NT2/D1 (cell line): ENCODE measurements around the gene HSPBP1.

Source experiments
- DNase-seq: peaks from one replicate; pipeline ENCODE4 v3.0.0-alpha.2; 2011; ENCODE audit warnings: low read depth, low spot score
- H3K27me3 ChIP-seq: 2 replicates; pipeline ENCODE4 v1.6.0; 2011; ENCODE audit warnings: mild to moderate bottlenecking; ENCODE audit not compliant: insufficient read length, insufficient read depth
- H3K36me3 ChIP-seq: 2 replicates; pipeline ENCODE4 v1.6.1; 2011; ENCODE audit warnings: mild to moderate bottlenecking, low read length, mixed read lengths; ENCODE audit not compliant: insufficient read depth, insufficient read length
- H3K4me1 ChIP-seq: 2 replicates; pipeline ENCODE4 v1.5.1; 2011; ENCODE audit not compliant: insufficient read depth, insufficient read length
- H3K4me3 ChIP-seq: 2 replicates; pipeline ENCODE4 v1.5.1; 2011; ENCODE audit warnings: low read depth; ENCODE audit not compliant: insufficient read length
- H3K9ac ChIP-seq: 2 replicates; pipeline ENCODE4 v1.6.0; 2011; ENCODE audit warnings: low read depth; ENCODE audit not compliant: insufficient read length
- H3K9me3 ChIP-seq: 2 replicates; pipeline ENCODE4 v1.5.1; 2011; ENCODE audit warnings: mild to moderate bottlenecking, low read length; ENCODE audit not compliant: insufficient read depth
- SUZ12 ChIP-seq: IDR thresholded peaks from 2 replicates; pipeline ENCODE4 v1.6.1; 2011; ENCODE audit not compliant: insufficient read length, insufficient read depth; ENCODE audit errors: extremely low read depth
- YY1 ChIP-seq: IDR thresholded peaks from 2 replicates; pipeline ENCODE4 v1.6.1; 2011; ENCODE audit not compliant: insufficient read length, insufficient read depth
- ZNF274 ChIP-seq: IDR thresholded peaks from 2 replicates; pipeline ENCODE4 v1.6.1; 2011; ENCODE audit warnings: mild to moderate bottlenecking, low read depth, low read length

HSPBP1 gene

GRCh38 chr19:55245236-55245904 lies 34.5 kb downstream of the HSPBP1 start:
- Histone ChIP-seq H3K4me3 (no peak overlapping the region), H3K9me3 (no peaks in the 10 kb centered on the region), H3K9ac (no peak overlapping the region), H3K27me3 (no peaks in the 10 kb centered on the region), H3K4me1 (no peaks in the 10 kb centered on the region), H3K36me3 (peaks cover 75% of the 10 kb centered on the region)
- no peak for DNase-seq
- no peak for TF ChIP-seq YY1
- TF ChIP-seq ZNF274 = no peak
- TF ChIP-seq SUZ12 = no peak

- Histone ChIP-seq H3K27me3 (no peaks in the 10 kb centered on the region), H3K4me1 (no peaks in the 10 kb centered on the region), H3K4me3 (no peak overlapping the region), H3K9ac (no peak overlapping the region), H3K9me3 (no peaks in the 10 kb centered on the region), H3K36me3 (peaks cover 80% of the 10 kb centered on the region)
- no peak for TF ChIP-seq ZNF274
- TF ChIP-seq SUZ12 = no peak
- no peak for TF ChIP-seq YY1
- no peak for DNase-seq
Measured at GRCh38 chr19:55244004-55244680, 35.8 kb downstream of the HSPBP1 start.

GRCh38 chr19:55242517-55242916 lies 37.4 kb downstream of the HSPBP1 start:
- TF ChIP-seq SUZ12 = no peak
- no peak for TF ChIP-seq ZNF274
- no peak for TF ChIP-seq YY1
- DNase-seq = no peak
- H3K36me3 ChIP-seq = peaks cover 88% of the 10 kb centered on the region
- H3K9me3 ChIP-seq = no peaks in the 10 kb centered on the region
- no peaks in the 10 kb centered on the region for H3K4me1 ChIP-seq
- no peaks in the 10 kb centered on the region for H3K27me3 ChIP-seq
- no peak overlapping the region for H3K4me3 ChIP-seq
- H3K9ac ChIP-seq = no peak overlapping the region

DNA sequence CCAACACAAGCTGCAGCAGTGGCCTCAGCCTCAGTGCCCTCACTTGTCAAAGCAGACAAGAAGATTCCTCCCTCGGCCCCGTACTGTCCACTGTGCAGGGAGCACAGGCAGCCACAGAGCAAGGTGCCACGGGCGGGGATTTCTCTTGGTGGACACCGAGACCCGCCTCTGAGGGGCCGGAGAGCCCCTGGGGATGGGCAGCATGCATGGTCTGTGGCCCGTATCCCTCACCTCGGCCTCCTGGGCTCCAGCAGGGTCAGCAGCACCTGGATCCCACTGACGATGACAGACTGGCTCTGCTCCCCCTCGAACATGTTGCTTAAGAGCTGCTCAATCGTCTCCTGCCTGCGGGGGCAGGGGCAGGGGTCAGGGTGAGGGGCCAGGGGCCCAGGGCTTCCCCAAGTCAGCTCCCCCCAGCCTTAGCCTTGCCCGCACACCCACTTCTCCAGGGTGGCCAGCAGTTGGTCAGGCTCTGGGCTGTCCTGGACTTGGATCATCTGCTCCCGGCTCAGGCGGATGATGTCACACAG lies 37.9 kb downstream of the HSPBP1 start:
- Histone ChIP-seq H3K36me3 (peaks cover 89% of the 10 kb centered on the region), H3K4me1 (no peaks in the 10 kb centered on the region), H3K27me3 (no peaks in the 10 kb centered on the region), H3K4me3 (no peak overlapping the region), H3K9ac (no peak overlapping the region), H3K9me3 (no peaks in the 10 kb centered on the region)
- DNase-seq = no peak
- no peak for TF ChIP-seq YY1
- no peak for TF ChIP-seq ZNF274
- TF ChIP-seq SUZ12 = no peak

DNA sequence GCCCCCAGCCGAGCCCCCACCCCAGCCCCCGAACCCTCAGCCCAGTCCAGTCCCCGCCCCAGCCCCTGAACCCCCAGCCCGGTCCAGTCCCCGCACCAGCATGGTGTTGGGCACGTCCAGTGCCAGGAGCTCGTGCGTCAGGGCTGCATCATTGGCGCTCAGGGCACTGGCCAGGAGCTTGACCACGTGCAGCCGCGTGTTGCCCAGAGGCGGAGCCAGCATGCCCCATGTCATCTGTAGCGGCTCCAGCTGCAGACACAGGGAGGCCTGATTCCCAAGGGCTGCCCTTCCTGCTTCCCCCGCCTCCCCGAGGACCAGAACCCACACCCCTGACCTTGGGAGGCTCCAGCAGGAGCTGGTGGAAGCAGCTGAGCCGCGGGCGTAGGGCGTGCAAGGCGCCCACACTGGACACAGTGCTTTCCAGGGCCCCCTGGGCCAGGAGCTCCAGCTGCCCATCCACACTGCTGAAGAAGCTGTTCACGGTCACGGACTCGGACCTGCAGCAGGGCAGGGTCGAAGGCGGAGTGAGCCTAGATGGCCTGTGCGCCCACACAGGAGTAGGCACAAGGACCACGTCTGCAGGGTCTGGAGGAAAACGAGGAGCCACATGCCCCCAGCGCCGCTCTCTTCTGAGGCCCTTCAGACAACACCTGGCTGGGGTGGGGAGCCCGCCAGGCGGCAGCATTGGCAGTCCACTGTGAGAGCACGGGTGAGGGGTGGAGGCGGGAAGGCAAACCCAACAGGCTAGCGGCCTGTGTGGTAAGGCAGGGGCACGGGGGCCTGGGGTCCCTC lies 38.6 kb downstream of the HSPBP1 start:
- no peak for DNase-seq
- Histone ChIP-seq H3K9me3 (no peaks in the 10 kb centered on the region), H3K4me3 (no peak overlapping the region), H3K4me1 (no peaks in the 10 kb centered on the region), H3K36me3 (peaks cover 89% of the 10 kb centered on the region), H3K27me3 (no peaks in the 10 kb centered on the region), H3K9ac (no peak overlapping the region)
- TF ChIP-seq YY1 (no peak), ZNF274 (no peak), SUZ12 (no peak)

GRCh38 chr19:55240713-55241020 lies 39.2 kb downstream of the HSPBP1 start:
- Histone ChIP-seq H3K27me3 (no peaks in the 10 kb centered on the region), H3K9me3 (no peaks in the 10 kb centered on the region), H3K4me1 (no peaks in the 10 kb centered on the region), H3K9ac (no peak overlapping the region), H3K4me3 (no peak overlapping the region), H3K36me3 (peaks cover 90% of the 10 kb centered on the region)
- TF ChIP-seq YY1 = no peak
- TF ChIP-seq SUZ12 = no peak
- no peak for TF ChIP-seq ZNF274
- DNase-seq = no peak

DNA sequence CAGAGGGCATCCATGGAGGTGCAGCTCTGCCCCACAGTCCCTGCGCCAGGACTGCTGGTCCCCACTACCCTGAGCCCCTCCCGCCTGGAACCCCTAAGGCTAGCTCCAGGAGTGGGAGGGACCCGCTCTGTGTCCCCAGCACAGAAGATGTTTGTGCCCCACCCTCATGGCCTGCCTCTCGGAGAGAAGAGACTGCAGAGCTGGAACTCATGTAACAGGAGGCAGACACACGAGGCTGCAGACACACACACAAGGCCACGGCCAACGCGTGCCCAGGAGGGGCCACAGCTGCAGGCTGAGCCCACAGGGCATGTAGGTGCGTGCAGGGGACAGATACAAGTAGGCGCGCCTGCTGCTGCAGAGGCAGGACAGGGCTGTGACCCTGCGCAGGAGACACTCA lies 40.9 kb downstream of the HSPBP1 start:
- H3K27me3 ChIP-seq = no peaks in the 10 kb centered on the region
- no peak for DNase-seq
- H3K4me1 ChIP-seq = no peaks in the 10 kb centered on the region
- H3K36me3 ChIP-seq = peaks cover 87% of the 10 kb centered on the region
- no peak overlapping the region for H3K4me3 ChIP-seq
- H3K9ac ChIP-seq = no peak overlapping the region
- no peaks in the 10 kb centered on the region for H3K9me3 ChIP-seq
- TF ChIP-seq ZNF274 = no peak
- TF ChIP-seq SUZ12 = no peak
- no peak for TF ChIP-seq YY1
